HG03066 (cell line): ENCODE measurements around the gene PARD3.
"Not testable (repeated sequence)": the region's sequence is repeated elsewhere in the genome, so short reads cannot be mapped to it uniquely, and the experiment has no call there.

Experiments used
- ATAC-seq: cut with Tn5 transposase; IDR thresholded peaks from one replicate; pipeline ENCODE4 v1.9.1; 2021; ENCODE audit warnings: low read depth; ENCODE audit not compliant: unreplicated experiment

Gene PARD3

DNA sequence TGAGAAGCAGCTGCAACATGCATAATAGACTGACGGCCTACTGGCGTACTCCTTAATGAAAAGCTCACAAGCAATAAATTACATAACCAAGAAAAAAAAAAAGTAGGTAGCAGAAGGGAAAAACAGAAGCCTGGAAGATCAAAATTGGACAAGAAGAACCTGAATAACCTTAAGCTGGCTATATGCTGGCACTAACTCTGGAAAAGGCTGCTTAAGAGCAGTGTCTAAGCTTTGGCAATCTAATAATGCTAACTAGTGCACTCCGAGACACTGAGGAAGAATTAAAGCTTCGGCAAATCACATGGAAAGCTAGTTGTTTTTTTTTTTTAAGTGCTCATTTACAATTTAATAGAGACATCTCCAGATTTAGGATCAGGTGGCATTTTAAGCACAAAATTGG lies 441.9 kb downstream of the PARD3 start:
- ATAC-seq: no peak

DNA sequence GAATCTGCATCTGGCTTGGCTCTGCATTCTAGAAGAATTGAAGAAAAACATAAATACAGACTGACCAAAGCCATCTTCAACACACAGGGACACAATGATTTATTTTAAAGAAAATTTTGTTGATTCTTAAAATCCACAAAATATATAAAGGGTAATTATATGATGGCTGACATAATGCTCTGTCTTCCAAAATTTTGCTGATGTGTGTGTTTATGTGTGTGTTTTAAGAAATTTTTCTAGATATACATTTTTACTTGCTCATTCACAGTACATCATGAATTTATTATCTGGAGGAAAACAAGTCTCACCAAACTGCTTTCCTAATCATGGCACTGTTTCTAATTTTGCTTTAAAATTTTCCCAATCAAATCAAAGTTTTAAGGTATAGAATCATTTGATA lies 442.6 kb downstream of the PARD3 start:
- no peak for ATAC-seq

DNA sequence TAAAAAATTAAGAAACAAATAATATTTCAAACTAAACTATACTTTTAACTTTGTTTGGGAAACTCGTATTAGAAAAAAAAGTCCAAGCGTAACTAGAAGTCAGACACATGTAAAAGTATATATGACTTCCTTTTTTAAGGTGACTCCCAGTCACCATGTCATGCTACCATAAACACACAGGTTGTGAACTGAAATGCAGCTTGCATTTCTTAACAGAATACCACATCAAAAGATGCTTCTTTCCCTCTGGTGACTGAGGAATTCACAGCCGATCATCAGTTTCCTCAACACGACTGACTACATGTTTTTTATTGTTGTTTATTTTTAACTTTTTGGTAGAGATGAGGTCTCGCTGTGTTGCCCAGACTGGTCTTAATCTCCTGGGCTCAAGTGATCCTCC lies 445.0 kb downstream of the PARD3 start:
- ATAC-seq: no peak

DNA sequence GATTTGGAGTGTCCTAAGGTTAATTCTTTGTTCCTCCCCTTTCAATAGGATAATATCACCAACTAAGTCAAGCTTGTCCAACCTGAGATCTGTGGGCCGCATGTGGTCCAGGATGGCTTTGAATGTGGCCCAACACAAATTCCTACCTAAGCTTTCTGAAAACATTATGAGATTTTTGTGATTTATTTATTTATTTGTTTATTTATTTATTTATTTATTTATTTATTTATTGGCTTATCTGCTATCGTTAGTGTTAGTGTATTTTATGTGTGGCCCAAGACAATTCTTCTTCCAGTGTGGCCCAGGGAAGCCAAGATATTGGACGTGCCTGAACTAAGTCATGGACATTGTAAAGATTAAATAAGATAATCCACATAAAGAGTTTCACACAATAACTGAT lies 446.0 kb downstream of the PARD3 start:
- no peak for ATAC-seq

DNA sequence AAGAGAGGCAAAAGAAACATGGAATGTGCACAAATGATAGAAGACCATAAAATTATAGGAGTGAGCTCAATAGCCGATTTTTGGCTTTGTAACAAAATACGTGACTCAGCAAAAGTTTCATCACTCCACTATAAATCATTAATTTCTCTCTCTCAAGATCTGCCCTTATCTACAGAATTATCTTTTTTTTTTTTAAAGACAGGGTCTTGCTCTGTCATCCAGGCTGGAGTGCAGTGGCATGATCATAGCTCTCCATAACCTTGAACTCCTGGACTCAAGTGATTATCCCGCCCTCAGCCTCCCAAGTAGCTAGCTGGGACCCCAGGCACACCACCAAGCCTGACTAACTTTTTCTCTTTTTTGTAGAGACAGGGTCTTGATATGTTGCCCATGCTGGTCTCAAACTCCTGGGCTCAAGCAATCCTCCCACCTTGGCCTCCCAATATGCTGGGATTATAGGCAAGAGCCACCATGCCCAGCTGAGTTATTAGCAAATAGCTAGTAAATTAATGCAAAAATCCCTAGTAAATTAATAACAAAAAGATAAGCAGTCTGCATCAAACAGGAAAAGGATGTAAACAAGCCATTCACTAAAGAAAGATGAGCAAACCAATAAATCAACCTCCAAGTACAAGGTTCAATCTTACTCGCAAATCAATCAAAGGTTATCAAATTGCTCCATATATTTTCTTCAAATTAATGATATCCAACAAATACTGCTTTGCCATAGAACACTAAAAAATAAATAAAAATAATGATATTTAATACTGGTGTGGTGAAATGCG lies 450.7 kb downstream of the PARD3 start:
- ATAC-seq: no peak

DNA sequence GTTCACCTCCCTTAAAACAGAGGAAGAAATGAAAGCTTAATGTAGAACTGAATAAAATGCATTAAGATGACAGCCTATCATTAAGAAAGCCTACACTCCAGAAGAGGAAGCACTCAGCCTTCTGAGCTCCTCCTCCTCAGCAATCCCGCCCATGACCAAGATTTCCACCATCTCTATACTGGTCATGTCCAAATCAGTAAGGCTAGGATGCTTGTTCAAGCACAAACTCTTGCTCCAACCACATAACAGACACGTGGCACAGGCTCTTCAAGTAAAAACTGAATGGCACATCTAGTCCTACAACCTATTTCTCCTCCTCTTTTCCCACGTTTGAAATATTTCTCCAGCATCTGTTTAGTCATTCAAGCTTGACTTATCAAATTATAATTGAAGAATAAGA lies 454.1 kb downstream of the PARD3 start:
- no peak for ATAC-seq

DNA sequence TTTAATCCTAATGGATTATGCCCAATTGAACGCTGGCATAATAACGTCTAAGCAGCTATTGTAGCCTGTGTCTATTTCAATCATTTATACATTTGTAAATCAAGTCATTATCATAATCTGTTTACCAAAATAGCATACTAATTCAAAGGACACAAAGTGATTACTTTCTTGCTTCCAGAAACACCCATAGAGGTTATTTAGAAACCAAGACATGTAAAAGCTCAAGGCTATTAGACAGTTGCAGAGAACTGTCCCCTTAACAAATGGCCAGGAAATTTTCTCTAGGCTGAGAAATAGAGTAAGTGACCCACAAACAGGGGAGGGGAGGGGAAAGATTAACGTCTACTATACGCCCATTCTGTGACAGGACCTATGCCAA lies 455.7 kb downstream of the PARD3 start:
- no peak for ATAC-seq

DNA sequence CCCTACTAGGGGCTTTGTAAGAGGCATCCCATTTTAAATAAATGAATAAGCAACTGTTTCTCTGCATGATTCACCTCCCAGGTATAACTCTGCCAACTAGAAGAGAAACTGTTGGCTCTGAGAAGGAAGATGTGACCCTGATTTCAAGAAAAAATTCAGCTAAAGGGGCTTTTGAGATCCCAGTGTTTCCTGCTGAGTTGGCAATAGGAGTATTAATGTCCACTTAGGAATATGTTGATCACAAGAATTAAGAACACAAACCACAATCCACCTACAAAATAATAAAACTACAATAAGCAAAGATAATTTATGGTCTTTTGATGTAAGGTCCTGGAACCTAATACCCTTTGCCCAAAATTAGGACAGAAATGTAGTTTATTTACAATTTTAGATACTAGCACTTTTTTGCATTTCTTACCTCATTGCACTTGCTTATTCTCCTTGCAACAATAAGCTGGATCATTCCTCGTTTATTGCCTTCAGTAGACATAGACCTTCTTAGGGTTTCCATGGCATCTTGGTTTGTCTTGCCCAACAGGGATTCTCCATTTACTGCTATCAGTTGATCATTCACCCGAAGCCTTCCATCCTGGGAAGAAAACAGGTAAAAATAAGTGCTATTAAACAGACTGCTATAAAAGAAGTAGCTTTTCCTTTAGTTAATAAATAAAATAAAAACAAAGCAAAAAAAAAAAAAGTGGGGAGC lies 456.2 kb downstream of the PARD3 start:
- ATAC-seq: no peak

DNA sequence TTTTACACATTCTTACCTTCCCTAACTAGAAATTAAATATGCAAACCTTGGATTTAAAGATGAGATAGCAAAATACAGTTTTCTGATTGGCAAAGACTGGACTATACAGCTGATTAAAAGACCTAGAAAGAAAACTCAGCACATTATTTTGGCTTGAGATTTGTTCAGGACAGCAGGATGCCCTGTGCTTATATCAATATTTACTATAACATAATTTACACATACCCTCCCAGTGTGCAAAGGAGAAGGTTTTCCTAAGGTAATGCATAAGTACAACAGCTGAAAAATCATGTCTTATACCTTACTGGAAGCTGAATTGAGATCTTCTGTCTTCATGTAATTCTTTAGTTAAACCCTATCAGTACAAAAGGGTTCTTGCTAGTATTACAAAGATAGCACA lies 458.6 kb downstream of the PARD3 start:
- ATAC-seq: no peak

DNA sequence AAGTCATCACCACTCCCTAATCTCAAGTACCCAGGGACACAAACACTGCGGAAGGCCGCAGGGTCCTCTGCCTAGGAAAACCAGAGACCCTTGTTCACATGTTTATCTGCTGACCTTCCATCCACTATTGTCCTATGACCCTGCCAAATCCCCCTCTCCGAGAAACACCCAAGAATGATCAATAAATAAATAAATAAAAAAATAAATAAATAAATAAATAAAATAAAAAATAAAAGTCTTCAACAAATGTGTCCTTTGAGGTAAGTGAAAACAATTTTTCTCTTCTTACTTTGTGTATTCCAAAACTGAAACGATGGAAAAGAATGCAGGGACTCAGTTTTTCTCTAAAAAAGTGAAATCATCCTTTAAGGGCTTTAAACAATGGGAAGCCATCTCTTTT lies 461.6 kb downstream of the PARD3 start:
- ATAC-seq: not testable (repeated sequence)

DNA sequence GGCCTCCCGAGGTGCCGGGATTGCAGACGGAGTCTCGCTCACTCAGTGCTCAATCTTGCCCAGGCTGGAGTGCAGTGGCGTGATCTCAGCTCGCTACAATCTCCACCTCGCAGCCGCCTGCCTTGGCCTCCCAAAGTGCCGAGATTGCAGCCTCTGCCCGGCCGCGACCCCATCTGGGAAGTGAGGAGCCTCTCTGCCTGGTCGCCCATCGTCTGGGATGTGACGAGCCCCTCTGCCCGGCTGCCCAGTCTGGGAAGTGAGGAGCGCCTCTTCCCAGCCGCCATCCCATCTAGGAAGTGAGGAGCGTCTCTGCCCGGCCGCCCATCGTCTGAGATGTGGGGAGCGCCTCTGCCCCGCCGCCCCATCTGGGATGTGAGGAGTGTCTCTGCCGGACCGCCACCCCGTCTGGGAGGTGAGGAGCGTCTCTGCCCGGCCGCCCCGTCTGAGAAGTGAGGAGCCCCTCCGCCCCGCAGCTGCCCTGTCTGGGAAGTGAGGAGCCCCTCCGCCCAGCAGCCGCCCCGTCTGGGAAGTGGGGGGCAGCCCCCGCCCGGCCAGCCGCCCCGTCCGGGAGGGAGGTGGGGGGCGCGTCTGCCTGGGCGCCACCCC lies 462.4 kb downstream of the PARD3 start:
- not testable (repeated sequence) for ATAC-seq

DNA sequence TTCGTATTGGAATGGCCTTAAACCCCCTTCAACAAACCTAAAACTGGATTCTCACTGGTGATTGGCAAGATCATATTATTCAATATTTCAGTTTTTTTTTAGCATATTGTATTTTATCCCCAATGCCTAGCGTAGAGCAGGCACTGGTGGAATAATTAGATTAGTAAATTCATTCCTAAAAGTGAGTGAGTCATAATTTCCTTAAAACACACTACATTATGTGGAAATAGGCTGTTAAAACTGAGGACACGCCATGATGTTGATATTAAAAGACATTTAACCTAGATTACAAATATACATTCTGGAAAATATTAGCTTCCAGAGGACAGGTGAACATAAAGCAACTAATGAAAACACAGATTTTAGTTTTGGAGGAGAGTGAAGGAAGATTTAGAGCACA lies 463.9 kb downstream of the PARD3 start:
- ATAC-seq: no peak

DNA sequence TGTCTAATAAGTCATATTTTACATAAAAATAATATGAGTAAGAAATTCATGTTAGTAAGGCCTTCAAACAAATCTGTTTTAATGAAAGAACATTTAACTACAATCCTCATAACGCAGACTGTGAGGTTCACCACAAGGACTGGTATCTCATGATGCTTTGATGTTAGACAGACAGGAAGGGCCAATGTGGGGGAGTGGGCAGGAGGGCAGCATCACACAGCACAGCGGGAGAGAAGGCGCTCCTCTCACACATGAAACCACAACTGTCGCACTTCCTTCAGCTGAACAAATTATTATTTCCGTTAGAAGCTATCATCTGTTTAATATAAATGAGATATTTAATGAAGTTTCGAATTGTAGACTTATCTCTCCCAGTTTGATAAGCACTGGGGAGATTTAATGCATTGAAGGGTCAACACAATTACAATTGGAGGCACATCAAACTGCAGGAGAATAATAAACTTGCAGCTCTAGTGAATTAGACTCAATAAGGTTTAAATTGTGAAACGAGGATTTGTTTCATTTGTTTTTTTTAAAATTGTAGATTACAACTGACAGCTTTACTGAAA lies 466.1 kb downstream of the PARD3 start:
- ATAC-seq: no peak

DNA sequence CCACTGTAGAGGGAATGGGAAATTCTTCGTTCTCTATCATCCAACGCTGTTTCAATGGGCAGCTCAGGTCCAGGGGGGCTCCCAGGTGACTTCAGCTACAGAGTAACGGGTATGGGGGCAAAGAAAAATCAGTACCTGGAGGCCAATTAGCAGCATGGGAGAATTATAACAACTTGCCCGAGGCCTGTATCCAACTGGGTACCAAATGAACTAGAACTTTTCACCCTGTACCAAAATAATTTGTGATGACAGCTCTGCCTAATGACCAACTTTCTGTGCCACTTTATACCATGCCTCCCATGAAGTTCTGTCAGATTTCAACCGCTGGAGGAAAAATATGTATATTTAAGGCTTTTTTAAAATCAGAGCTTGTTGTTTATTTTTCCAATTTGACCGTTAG lies 467.1 kb downstream of the PARD3 start:
- ATAC-seq: no peak

DNA sequence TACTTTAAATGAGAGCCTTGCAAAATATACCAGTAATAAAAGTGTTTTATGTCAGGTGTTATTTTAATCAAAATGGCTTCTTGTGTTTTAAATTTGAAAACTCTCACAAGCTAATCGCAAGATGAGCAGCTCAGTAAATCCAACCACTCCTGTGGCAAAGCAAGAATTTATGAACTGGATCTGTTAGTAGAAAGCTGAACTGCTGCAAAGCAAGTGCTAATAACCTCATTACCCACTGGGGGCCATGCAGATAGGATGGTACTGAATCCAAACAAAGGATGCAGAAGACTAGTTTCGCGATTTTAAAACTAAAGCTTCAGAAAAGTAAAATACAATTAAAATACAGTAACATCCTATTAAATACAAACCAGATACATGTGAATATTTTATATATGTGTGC lies 468.0 kb downstream of the PARD3 start:
- ATAC-seq: no peak

DNA sequence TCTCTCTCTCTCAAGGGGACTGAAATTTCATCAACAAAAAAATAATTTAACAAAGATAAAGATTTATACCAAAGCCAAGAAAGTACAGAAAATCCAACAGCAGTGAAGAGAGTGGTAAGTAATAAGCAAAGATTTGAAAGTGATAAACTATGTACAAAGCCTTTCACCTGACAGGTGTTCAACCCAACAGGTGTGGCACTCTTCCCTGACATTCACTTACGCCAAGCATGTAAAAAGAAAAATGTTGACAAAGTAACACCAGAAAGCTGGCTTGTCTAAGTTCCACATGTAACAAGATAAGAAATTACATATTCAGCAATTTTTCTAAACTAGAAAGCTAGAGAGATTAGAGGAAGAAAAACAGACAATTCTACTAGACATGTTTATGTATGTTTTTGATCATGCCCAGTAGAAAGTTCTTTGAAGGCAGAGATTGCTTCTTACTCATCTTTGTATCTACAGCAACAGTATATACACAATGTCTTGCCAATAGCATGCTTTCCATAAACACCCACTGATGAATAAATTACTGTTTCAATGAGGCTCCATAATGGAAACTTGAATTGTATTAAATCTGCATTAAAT lies 468.5 kb downstream of the PARD3 start:
- ATAC-seq: no peak

DNA sequence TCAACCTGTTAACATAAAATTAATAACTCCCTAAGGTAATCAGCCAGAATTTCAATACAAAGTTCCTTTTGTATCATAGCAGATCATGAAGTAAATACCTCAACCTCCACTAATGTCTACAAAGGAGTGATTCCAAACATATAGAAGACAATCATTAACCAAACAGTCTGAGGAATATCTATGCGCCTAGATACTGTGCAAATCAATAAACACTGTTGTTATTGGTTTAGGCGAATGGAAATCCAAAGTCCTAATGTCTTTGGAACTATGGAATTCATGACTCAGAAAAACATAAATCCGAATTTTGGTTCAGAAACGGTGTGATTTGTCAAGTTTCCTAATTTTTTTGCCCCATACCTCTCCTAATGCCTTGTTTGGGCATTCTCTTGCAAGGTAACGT lies 469.7 kb downstream of the PARD3 start:
- ATAC-seq: no peak

DNA sequence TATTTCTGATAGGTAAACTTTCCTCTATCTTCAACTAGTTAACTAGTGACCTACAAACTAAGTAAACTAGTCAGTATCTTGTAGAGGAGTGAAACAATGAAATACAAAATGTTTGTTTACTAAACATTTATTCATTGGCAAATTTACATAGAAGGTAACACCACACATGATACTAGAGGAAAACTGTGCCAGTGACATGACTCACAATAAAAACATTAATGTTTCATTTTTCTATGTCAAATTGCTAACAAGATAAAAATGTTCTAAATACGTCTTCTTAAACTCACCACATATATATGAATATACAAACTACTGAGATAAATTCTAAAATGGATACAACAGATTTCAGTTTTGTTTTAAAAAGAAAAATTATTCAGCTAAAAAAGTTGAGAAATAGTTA lies 471.3 kb downstream of the PARD3 start:
- no peak for ATAC-seq

DNA sequence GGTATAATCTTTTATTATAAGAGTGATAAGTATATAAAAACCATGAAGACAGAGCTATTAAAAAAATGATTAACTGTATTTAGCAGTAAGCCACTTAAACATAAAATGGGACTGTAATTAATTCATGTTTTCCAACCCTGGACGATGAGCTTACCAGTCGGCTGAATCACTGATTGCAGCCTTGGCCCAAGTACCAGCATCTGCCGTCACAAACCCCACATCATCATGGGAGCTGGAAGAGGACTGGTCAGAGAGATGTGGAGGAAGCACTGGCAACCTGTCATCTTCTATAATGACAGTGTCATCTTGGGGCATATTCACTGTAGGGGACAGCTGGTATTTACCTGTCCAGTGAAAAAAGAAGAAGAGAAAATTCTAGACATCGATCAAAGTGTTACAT lies 473.6 kb downstream of the PARD3 start:
- no peak for ATAC-seq

DNA sequence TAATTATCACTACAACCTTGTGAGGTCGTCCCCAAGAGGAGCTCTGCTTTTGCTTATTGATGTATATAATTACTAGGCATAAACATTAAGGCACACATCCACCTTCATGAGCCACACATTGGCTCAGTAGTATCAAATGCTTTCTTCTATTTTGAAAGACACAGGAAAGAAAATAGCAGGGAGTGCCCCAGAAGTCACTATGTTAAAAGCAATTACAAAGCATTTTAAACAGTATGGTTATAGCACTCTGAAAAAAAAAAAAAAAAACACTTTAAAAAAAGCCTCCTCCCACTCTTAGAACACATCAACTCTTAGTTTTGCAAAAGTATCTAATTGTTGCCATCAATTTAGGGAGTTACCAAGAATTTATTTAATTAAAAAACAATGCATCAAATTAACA lies 474.2 kb downstream of the PARD3 start:
- ATAC-seq: no peak

DNA sequence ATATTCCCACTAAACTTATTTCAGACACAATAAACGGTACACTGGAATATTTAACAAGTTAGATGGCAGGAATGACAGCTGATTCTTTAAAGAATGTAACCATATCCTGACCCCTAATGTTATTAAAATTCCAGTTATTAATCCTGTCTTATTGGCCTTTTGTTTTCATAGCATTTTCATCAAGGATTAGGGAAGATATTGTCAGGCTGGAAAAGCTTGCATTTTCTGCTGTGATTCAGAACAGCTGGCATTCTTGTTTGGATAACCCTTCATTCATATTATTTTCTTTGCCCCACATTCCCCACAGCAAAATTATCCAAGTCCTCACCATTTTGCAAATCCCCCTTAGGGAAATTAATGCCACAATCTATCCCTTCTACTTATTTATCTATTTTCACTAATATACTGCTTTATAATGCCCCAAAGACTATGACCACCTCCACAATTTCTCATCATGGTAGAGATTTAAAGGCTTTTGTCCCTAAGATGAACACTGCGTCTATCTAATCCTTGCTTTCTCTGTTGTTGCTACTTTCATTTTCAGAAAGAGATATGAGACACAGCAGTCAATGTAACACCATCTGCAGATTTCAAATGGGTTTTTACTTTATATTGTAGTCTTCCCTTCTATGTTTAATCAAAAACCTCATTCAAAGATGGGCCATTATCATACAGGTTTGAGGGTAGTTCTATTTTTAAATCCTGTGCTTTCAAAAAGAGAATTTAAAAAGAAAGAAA lies 475.1 kb downstream of the PARD3 start:
- no peak for ATAC-seq
